Hepatocyte (in vitro differentiated cells): ENCODE data around the gene FGFR3. TPM values are rescaled to one million over a fixed set of nuclear protein-coding genes. Genes with fewer than 3 reads are reported as not detected.

ENCODE experiments used
- DNase-seq: peaks from one replicate; pipeline ENCODE4 v3.0.0-alpha.2; 2016; ENCODE audit warnings: low spot score
- H2AFZ ChIP-seq: fragments of 200-600 bp; sonication (generic); 2 replicates; pipeline ENCODE4 v1.6.0; 2016; ENCODE audit warnings: antibody characterized with exemption, mild to moderate bottlenecking
- H3K27ac ChIP-seq: fragments of 200-600 bp; sonication (generic); 2 replicates; pipeline ENCODE4 v1.5.1; 2016; ENCODE audit warnings: mild to moderate bottlenecking
- H3K27me3 ChIP-seq: fragments of 200-600 bp; sonication (generic); 2 replicates; pipeline ENCODE4 v1.6.1; 2016
- H3K36me3 ChIP-seq: fragments of 200-600 bp; sonication (generic); replicated peaks from 2 replicates; pipeline ENCODE4 v1.5.1; 2016; ENCODE audit warnings: low read depth; ENCODE audit not compliant: insufficient read depth
- H3K4me1 ChIP-seq: fragments of 200-600 bp; sonication (generic); 2 replicates; pipeline ENCODE4 v1.5.1; 2016; ENCODE audit warnings: mild to moderate bottlenecking, moderate library complexity; ENCODE audit not compliant: insufficient read depth
- H3K4me2 ChIP-seq: fragments of 200-600 bp; sonication (generic); 2 replicates; pipeline ENCODE4 v1.6.0; 2016
- H3K4me3 ChIP-seq: fragments of 200-600 bp; sonication (generic); 2 replicates; pipeline ENCODE4 v1.5.1; 2016; ENCODE audit warnings: mild to moderate bottlenecking
- H3K79me2 ChIP-seq: fragments of 200-600 bp; sonication (generic); 2 replicates; pipeline ENCODE4 v1.6.0; 2017; ENCODE audit warnings: mild to moderate bottlenecking
- H3K9me2 ChIP-seq: fragments of 200-600 bp; sonication (generic); replicated peaks from 2 replicates; pipeline ENCODE4 v1.6.0; 2017; ENCODE audit warnings: mild to moderate bottlenecking; ENCODE audit not compliant: insufficient read depth
- H3K9me3 ChIP-seq: fragments of 200-600 bp; sonication (generic); 2 replicates; pipeline ENCODE4 v1.5.1; 2016; ENCODE audit warnings: low read depth, mild to moderate bottlenecking
- H4K20me1 ChIP-seq: fragments of 200-600 bp; sonication (generic); 2 replicates; pipeline ENCODE4 v1.6.0; 2016; ENCODE audit warnings: mild to moderate bottlenecking; ENCODE audit not compliant: insufficient read depth, poor library complexity, severe bottlenecking
- EZH2 ChIP-seq: fragments of 200-600 bp; sonication (generic); IDR thresholded peaks from 2 replicates; pipeline ENCODE4 v1.6.1; 2016; ENCODE audit warnings: antibody characterized with exemption, mild to moderate bottlenecking, borderline replicate concordance
- EZH2phosphoT487 ChIP-seq: fragments of 200-600 bp; sonication (generic); IDR thresholded peaks from one replicate; pipeline ENCODE4 v1.6.1; 2018; ENCODE audit warnings: antibody characterized with exemption, mild to moderate bottlenecking, low read depth, moderate library complexity; ENCODE audit not compliant: unreplicated experiment, severe bottlenecking
- WGBS: methylation state at CpG from one replicate; pipeline ENCODE4 v1.1.6; 2016; ENCODE audit warnings: low lambda C conversion rate; ENCODE audit errors: missing lambda C conversion rate; 5-methylcytosine and 5-hydroxymethylcytosine counted together
- polyA plus RNA-seq: library from polyadenylated mRNA; unstranded; fragments of >200 nt; fragmentation: Nextera tagmentation; extraction: Ambion mirVana; gene quantifications from 2 replicates; pipeline ENCODE4 v1.2.1, GENCODE V29; 2016
- total RNA-seq: library from RNA; depleted of rRNA; stranded (reverse); fragments of >200 nt; gene quantifications from 2 replicates; pipeline ENCODE4 v1.2.3, GENCODE V29; 2014
- TF ChIP-seq, protein P1 (sequence below): fragments of 200-600 bp; sonication (generic); IDR thresholded peaks from 2 replicates; pipeline ENCODE4 v1.5.1; 2016; ENCODE audit warnings: antibody characterized with exemption, mild to moderate bottlenecking; ENCODE audit not compliant: poor library complexity

FGFR3 gene
- total and polyA plus RNA-seq, 2 experiments from 2014 or later, result 82.0 to 99.8 TPM

DNA sequence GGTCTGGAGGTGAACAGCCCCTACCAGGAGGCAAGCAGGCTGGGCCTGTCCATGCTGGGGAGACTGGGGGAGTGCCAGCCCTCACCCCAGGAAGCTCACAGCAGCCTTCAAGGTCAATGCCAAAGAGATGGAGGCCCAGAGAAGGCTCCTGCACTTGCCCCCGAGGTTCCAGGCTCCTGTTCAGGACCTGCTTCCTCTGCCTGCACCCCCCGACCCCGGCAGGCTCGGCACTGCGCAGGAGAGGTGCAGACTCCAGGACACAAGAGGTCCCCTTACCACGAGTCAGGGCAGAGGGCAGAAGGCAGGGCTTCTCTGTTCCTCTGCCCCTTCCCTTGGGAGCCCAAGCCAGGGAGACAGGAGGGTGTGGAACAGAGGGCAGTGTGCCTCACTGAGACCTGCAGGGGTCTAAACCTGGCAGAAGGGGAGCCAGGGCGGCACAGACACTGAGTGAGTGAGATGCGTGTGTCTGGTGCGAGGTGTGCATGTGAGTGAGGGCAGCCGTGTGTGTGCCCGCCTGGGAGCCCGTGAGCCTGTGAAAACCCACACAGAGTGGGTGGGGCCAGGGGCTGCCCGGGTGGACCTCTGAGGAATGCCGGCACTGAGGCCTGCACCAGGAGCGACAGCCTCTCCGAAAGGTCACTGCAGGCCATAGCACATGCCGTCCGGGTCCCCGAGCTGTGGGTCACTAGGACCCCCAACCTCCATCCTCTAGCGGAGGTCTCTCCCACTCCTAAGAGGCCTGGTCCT is 30.7 kb upstream of the FGFR3 start:
- no peaks in the 10 kb centered on the region for H3K79me2 ChIP-seq
- no peak overlapping the region for H2AFZ ChIP-seq
- no peaks in the 10 kb centered on the region for H3K36me3 ChIP-seq
- no peak for DNase-seq
- H3K27me3 ChIP-seq, result no peaks in the 10 kb centered on the region
- no peaks in the 10 kb centered on the region for H4K20me1 ChIP-seq
- no peaks in the 10 kb centered on the region for H3K9me2 ChIP-seq
- H3K4me1 ChIP-seq, result peaks cover 34% of the 10 kb centered on the region
- H3K4me3 ChIP-seq, result no peak overlapping the region
- 90% methylated on average over 15 of the region's 20 CpGs for WGBS
- no peak overlapping the region for H3K4me2 ChIP-seq
- H3K27ac ChIP-seq, result no peak overlapping the region
- no peaks in the 10 kb centered on the region for H3K9me3 ChIP-seq
- TF ChIP-seq EZH2phosphoT487, result no peak
- no peak for TF ChIP-seq EZH2
- TF ChIP-seq, protein P1, sequence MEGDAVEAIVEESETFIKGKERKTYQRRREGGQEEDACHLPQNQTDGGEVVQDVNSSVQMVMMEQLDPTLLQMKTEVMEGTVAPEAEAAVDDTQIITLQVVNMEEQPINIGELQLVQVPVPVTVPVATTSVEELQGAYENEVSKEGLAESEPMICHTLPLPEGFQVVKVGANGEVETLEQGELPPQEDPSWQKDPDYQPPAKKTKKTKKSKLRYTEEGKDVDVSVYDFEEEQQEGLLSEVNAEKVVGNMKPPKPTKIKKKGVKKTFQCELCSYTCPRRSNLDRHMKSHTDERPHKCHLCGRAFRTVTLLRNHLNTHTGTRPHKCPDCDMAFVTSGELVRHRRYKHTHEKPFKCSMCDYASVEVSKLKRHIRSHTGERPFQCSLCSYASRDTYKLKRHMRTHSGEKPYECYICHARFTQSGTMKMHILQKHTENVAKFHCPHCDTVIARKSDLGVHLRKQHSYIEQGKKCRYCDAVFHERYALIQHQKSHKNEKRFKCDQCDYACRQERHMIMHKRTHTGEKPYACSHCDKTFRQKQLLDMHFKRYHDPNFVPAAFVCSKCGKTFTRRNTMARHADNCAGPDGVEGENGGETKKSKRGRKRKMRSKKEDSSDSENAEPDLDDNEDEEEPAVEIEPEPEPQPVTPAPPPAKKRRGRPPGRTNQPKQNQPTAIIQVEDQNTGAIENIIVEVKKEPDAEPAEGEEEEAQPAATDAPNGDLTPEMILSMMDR, result no peak

DNA sequence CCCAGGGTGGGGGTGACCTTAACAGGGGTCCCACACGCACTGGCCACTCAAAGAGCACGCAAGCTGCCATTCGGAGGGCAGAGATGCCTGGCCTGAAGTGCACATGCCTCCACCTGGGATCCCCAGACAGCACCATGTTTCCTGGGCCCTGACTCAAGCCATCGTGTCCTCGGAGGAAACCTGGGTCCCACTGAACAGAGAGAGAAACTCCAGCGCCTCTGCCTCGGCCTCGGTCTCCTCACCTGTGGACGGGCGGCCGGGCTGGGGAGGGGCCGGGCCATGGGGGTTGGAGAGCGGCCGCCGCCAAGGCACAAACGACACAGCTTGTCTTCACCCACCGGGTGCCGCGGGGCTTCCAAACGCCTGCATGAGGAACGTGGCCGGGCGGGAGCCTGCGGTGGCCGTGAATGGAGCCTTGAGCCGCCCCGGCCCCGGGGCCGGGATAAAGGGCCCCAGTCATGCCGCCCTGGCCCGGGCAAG is 30.0 kb upstream of the FGFR3 start:
- Histone ChIP-seq H3K27me3 (no peaks in the 10 kb centered on the region), H3K9me2 (no peaks in the 10 kb centered on the region), H4K20me1 (no peaks in the 10 kb centered on the region), H3K36me3 (no peaks in the 10 kb centered on the region), H3K79me2 (no peaks in the 10 kb centered on the region), H2AFZ (peak overlapping the region; percentile 52), H3K4me2 (peak overlapping the region; percentile 76), H3K9me3 (no peaks in the 10 kb centered on the region), H3K4me1 (peaks cover 35% of the 10 kb centered on the region), H3K27ac (peak overlapping the region; percentile 16), H3K4me3 (no peak overlapping the region)
- 39% methylated on average over 25 of the region's 31 CpGs for WGBS
- TF ChIP-seq, protein P1, result no peak
- TF ChIP-seq EZH2phosphoT487 (no peak), EZH2 (no peak)
- DNase-seq, result no peak

DNA sequence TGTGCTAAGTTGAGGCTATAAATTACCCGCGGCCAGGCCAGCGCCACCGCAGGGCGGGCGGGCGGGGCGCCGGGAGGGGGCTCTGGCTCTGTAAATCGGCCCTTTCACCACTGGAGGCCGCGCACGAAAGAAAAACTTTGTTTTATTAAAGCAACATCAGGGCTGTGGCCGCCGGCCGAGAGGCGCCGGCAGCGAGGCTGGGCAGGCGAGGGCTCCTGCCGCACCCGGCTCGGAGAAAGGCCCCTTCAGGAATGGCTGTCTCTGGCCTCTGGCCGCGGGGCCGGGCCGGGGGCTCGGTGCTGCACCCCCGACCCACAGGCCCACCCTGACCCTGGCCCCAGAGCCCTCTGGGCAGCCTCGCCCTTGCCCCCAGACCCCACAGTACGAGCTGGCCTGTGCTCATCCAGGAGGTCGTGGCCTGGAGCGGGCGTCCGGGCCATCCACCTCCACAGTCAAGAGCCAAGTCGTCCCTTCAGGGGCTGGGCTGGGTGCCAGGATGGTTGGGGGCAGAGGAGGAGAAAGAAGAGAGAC is 29.5 kb upstream of the FGFR3 start:
- TF ChIP-seq, protein P1, result peak; percentile 41
- no peak for TF ChIP-seq EZH2
- TF ChIP-seq EZH2phosphoT487, result no peak
- peak overlapping the region; percentile 83 for H3K27ac ChIP-seq
- H3K4me2 ChIP-seq, result peak overlapping the region; percentile 76
- no peak overlapping the region for H3K4me3 ChIP-seq
- no peaks in the 10 kb centered on the region for H3K36me3 ChIP-seq
- peak; percentile 85 for DNase-seq
- peak overlapping the region; percentile 52 for H2AFZ ChIP-seq
- H4K20me1 ChIP-seq, result no peaks in the 10 kb centered on the region
- H3K9me3 ChIP-seq, result no peaks in the 10 kb centered on the region
- H3K27me3 ChIP-seq, result no peaks in the 10 kb centered on the region
- no peaks in the 10 kb centered on the region for H3K79me2 ChIP-seq
- 51% methylated on average over 15 of the region's 36 CpGs for WGBS
- peaks cover 40% of the 10 kb centered on the region for H3K4me1 ChIP-seq
- H3K9me2 ChIP-seq, result no peaks in the 10 kb centered on the region
